ENCODE results near the gene CPT1A. TPM values are rescaled to one million over a fixed set of nuclear protein-coding genes. Genes with fewer than 3 reads are reported as not detected.
"Not testable (repeated sequence)": the region's sequence is repeated elsewhere in the genome, so short reads cannot be mapped to it uniquely, and the experiment has no call there.

Gene CPT1A
- total RNA-seq, 1 experiment from 2014 or later, result 31.8 TPM

DNA sequence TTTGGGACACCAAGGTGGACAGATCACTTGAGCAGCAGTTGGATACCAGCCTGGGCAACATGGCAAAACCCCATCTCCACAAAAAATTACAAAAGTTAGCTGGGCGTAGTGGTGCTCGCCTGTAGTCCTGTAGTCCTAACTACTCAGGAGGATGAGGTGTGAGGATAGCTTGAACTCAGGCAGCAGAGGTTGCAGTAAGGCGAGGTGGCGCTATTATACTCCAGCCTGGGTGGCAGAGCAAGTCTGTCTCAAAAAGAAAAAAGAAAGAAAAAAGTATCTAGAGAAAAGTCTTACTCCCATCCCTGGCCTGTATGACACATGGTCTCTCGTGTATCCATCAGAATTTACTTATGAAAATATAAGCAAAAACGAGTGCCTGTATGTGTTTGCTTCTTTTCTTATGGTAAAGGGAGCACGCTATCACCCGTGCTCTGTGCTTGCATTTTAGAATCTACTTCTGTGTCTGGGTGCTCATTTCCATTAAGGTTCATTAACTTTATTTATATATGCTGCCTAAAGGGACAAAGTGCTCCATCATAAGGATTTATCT is 15.4 kb upstream of the CPT1A start:
- no peak overlapping the region for H3K4me3 Mint-ChIP-seq (ENCODE audit: unreplicated experiment)
- H3K27ac Mint-ChIP-seq (ENCODE audit: low read depth, unreplicated experiment), result peak overlapping the region; percentile 68
- peaks cover 11% of the 10 kb centered on the region for H3K4me1 Mint-ChIP-seq (ENCODE audit: insufficient read depth, unreplicated experiment)
- peaks cover 23% of the 10 kb centered on the region for H3K27me3 Mint-ChIP-seq (ENCODE audit: insufficient read depth, unreplicated experiment)
- no peak for TF ChIP-seq CTCF (IDR thresholded peaks at IDR 0.05; ENCODE audit: unreplicated experiment)
- ChIA-PET CTCF (interaction anchor here (0.7 to 1.0 kb wide), 3 partner anchors 14 to 645 kb away, joined by 3 read pairs; no protein-coding TSS in a partner anchor), POLR2A (interaction anchor here (0.6 to 1.7 kb wide), 4 partner anchors 11 to 817 kb away, joined by 3 to 5 read pairs (median 3); partner anchors contain the start of gene MRPL21)
- no peaks in the 10 kb centered on the region for H3K36me3 Mint-ChIP-seq (ENCODE audit: insufficient read depth, unreplicated experiment)
- intact Hi-C loops (cut with micrococcal nuclease), result no loop called here
- BruUV-seq (replicated peaks), result no TSS peak
- DNase-seq (ENCODE audit: unreplicated experiment), result no peak
- H3K9me3 Mint-ChIP-seq (ENCODE audit: unreplicated experiment), result no peaks in the 10 kb centered on the region

- H3K4me3 Mint-ChIP-seq (ENCODE audit: unreplicated experiment); H3K27ac Mint-ChIP-seq (ENCODE audit: low read depth, unreplicated experiment); DNase-seq (ENCODE audit: unreplicated experiment); H3K9me3 Mint-ChIP-seq (ENCODE audit: unreplicated experiment); BruUV-seq (replicated peaks); H3K36me3 Mint-ChIP-seq (ENCODE audit: insufficient read depth, unreplicated experiment); intact Hi-C loops (cut with micrococcal nuclease): not testable (repeated sequence)
- peaks cover 11% of the 10 kb centered on the region for H3K4me1 Mint-ChIP-seq (ENCODE audit: insufficient read depth, unreplicated experiment)
- POLR2A ChIA-PET, result interaction anchor here (0.6 to 1.7 kb wide), 4 partner anchors 11 to 818 kb away, joined by 3 to 5 read pairs (median 3); partner anchors contain the start of gene MRPL21
- peaks cover 23% of the 10 kb centered on the region for H3K27me3 Mint-ChIP-seq (ENCODE audit: insufficient read depth, unreplicated experiment)
- CTCF ChIA-PET, result interaction anchor here (0.6 to 1.0 kb wide), 4 partner anchors 13 to 645 kb away, joined by 3 read pairs; no protein-coding TSS in a partner anchor
Observed at GRCh38 chr11:68856425-68857030, 14.8 kb upstream of the CPT1A start.

- Mint-ChIP-seq H3K9me3 (ENCODE audit: unreplicated experiment) (no peaks in the 10 kb centered on the region), H3K27ac (ENCODE audit: low read depth, unreplicated experiment) (no peak overlapping the region), H3K4me1 (ENCODE audit: insufficient read depth, unreplicated experiment) (peaks cover 11% of the 10 kb centered on the region), H3K4me3 (ENCODE audit: unreplicated experiment) (no peak overlapping the region), H3K27me3 (ENCODE audit: insufficient read depth, unreplicated experiment) (peaks cover 23% of the 10 kb centered on the region), H3K36me3 (ENCODE audit: insufficient read depth, unreplicated experiment) (no peaks in the 10 kb centered on the region)
- intact Hi-C loops (cut with micrococcal nuclease), result no loop called here
- CTCF ChIA-PET, result interaction anchor here (0.6 to 1.2 kb wide), 3 partner anchors 11 to 1156 kb away, joined by 3 to 4 read pairs (median 3); no protein-coding TSS in a partner anchor
- BruUV-seq (replicated peaks), result no TSS peak
- POLR2A ChIA-PET, result no interaction called here
- no peak for DNase-seq (ENCODE audit: unreplicated experiment)
- TF ChIP-seq CTCF (IDR thresholded peaks at IDR 0.05; ENCODE audit: unreplicated experiment), result no peak
Observed at GRCh38 chr11:68855205-68855981, 13.7 kb upstream of the CPT1A start.

DNA sequence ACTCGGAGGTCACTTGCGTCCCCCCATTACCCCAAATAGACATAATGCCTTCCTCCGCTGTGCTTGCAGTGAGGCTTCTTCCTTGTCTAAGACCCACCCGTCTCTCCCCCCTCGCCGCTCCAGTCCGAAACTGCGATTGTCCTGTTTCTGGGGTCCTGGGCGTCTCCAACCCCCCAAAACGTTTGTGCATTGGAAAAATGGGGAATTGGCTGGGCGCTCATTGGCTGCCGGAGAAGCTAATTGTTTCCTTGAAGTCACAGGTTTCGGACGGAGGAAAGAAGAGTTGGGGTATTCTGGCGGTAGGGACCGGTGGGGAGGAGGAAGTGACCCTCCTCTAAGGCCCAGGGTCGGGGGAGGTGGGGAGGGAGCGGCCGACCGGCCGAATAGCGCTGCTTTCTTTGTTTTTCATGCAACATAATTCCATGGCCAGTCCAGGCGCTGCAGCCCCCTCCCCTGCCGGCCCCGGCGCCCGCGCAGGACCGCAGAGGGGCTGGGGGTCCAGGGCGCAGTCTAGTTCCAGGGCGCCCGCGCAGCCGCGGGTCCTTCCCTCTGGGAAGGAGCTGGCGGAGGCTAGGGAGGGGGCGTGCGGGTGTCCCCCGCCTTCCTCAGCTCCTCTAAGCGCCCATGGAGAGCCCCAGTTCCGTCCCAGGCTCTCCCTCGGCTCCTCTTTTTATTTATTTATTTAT is 12.7 kb upstream of the CPT1A start:
- ChIA-PET CTCF (interaction anchor here (0.6 to 1.2 kb wide), 3 partner anchors 10 to 1155 kb away, joined by 3 to 4 read pairs (median 3); no protein-coding TSS in a partner anchor), POLR2A (no interaction called here)
- H3K9me3 Mint-ChIP-seq (ENCODE audit: unreplicated experiment), result no peaks in the 10 kb centered on the region
- H3K27ac Mint-ChIP-seq (ENCODE audit: low read depth, unreplicated experiment), result no peak overlapping the region
- H3K36me3 Mint-ChIP-seq (ENCODE audit: insufficient read depth, unreplicated experiment), result no peaks in the 10 kb centered on the region
- peaks cover 11% of the 10 kb centered on the region for H3K4me1 Mint-ChIP-seq (ENCODE audit: insufficient read depth, unreplicated experiment)
- BruUV-seq (replicated peaks), result no TSS peak
- no peak for DNase-seq (ENCODE audit: unreplicated experiment)
- intact Hi-C loops (cut with micrococcal nuclease), result no loop called here
- no peak overlapping the region for H3K4me3 Mint-ChIP-seq (ENCODE audit: unreplicated experiment)
- no peak for TF ChIP-seq CTCF (IDR thresholded peaks at IDR 0.05; ENCODE audit: unreplicated experiment)
- H3K27me3 Mint-ChIP-seq (ENCODE audit: insufficient read depth, unreplicated experiment), result peaks cover 23% of the 10 kb centered on the region

Measured in MCF 10A (cell line).